GM12878 (cell line): ENCODE results near the gene ICAM2. TPM values are rescaled to one million over a fixed set of nuclear protein-coding genes. Genes with fewer than 3 reads are reported as not detected.

ENCODE experiments used
- ATAC-seq: fragments of 200-7000 bp; cut with Tn5 transposase; 3 replicates; pipeline ENCODE4 v1.9.1; 2020; ENCODE audit warnings: mild to moderate bottlenecking, moderate library complexity
- BruUV-seq: library from RNA; stranded (reverse); fragments of 400-500 nt; replicated peaks from 2 replicates; lab custom pipeline; 2021; lab: Mats Ljungman, UMichigan
- CTCF ChIA-PET: fragments of 300-600 bp; sonication (Branson Sonifier 250); formaldehyde crosslinking; extraction: SDS; loops from one replicate; lab custom pipeline; 2021; ENCODE audit warnings: inconsistent platforms; lab: Yijun Ruan, JAX
- POLR2A ChIA-PET: fragments of 350-600 bp; formaldehyde crosslinking; extraction: SDS; loops from one replicate; lab custom pipeline; 2021; ENCODE audit warnings: inconsistent platforms; lab: Charles Lee
- RAD21 ChIA-PET: fragments of 300-600 bp; sonication (Branson Sonifier 250); formaldehyde crosslinking; loops from one replicate; lab custom pipeline; 2023; ENCODE audit warnings: antibody characterized with exemption; ENCODE audit not compliant: unreplicated experiment; lab: Charles Lee
- SMC1A ChIA-PET: fragments of 300-600 bp; sonication (Branson Sonifier 250); formaldehyde crosslinking; loops from one replicate; lab custom pipeline; 2023; ENCODE audit not compliant: unreplicated experiment, uncharacterized antibody; lab: Charles Lee
- DNase-seq: peaks from one replicate; pipeline ENCODE4 v3.0.0-alpha.2; 2011; ENCODE audit warnings: low read depth, low spot score
- FAIRE-seq: peaks from 3 replicates; lab custom pipeline; 2011; peaks lifted over from hg19 to GRCh38; lab: Jason Lieb, UNC
- H2AFZ ChIP-seq: 2 replicates; pipeline ENCODE4 v1.6.0; 2011; ENCODE audit warnings: low read depth, low read length, control low read depth; ENCODE audit not compliant: control insufficient read depth
- H3K27ac ChIP-seq: 2 replicates; pipeline ENCODE4 v1.5.1; 2011; ENCODE audit warnings: control low read depth; ENCODE audit not compliant: control insufficient read depth, insufficient read depth
- H3K27me3 ChIP-seq, 2 experiments: replicated peaks in 1 of 2; 2 replicates each; pipeline versions ENCODE4 v1.6.0 to v1.6.1; 2011; ENCODE audit warnings: low read length in 1 of 2; ENCODE audit not compliant: control insufficient read depth in 2 of 2, insufficient read depth in 2 of 2
- H3K36me3 ChIP-seq, 2 experiments: 2 replicates each; pipeline ENCODE4 v1.5.1; 2011; ENCODE audit warnings: low read length in 1 of 2; ENCODE audit not compliant: control insufficient read depth in 2 of 2, insufficient read depth in 2 of 2
- H3K4me1 ChIP-seq: 2 replicates; pipeline ENCODE4 v1.6.1; 2011; ENCODE audit warnings: mild to moderate bottlenecking, low read length, moderate library complexity, mixed read lengths; ENCODE audit not compliant: control insufficient read depth, insufficient read depth
- H3K4me2 ChIP-seq: 2 replicates; pipeline ENCODE4 v1.6.0; 2011; ENCODE audit warnings: control low read depth; ENCODE audit not compliant: control insufficient read depth, insufficient read depth
- H3K4me3 ChIP-seq: fragments of 200-600 bp; sonication (generic); 2 replicates; pipeline ENCODE4 v1.5.1; 2016
- H3K79me2 ChIP-seq: 2 replicates; pipeline ENCODE4 v1.6.0; 2011; ENCODE audit warnings: low read length; ENCODE audit not compliant: control insufficient read depth, insufficient read depth
- H3K9ac ChIP-seq: 2 replicates; pipeline ENCODE4 v1.8.0; 2011; ENCODE audit warnings: low read length, control low read depth, mixed read lengths; ENCODE audit not compliant: control insufficient read depth, insufficient read depth
- H3K9me3 ChIP-seq: replicated peaks from 3 replicates; pipeline ENCODE4 v1.5.1; 2011; ENCODE audit warnings: mild to moderate bottlenecking, low read length; ENCODE audit not compliant: control insufficient read depth, insufficient read depth
- H4K20me1 ChIP-seq: 2 replicates; pipeline ENCODE4 v1.6.0; 2011; ENCODE audit not compliant: control insufficient read depth, insufficient read depth
- CHD4 ChIP-seq: fragments of 200-600 bp; sonication (generic); IDR thresholded peaks from 2 replicates; pipeline ENCODE4 v1.6.1; 2016; ENCODE audit warnings: mild to moderate bottlenecking
- DPF2 ChIP-seq: fragments of 450-650 bp; IDR thresholded peaks from 2 replicates; pipeline ENCODE4 v1.6.1; 2017; ENCODE audit warnings: mild to moderate bottlenecking
- EZH2 ChIP-seq: IDR thresholded peaks from 2 replicates; pipeline ENCODE4 v1.6.1; 2012; ENCODE audit warnings: low read depth, mild to moderate bottlenecking, control low read depth, inconsistent platforms, low read length, borderline replicate concordance; ENCODE audit not compliant: control insufficient read depth
- KAT2A ChIP-seq: conservative IDR thresholded peaks from 2 replicates; pipeline ENCODE4 v1.6.1; 2011; ENCODE audit warnings: low read depth, low read length; ENCODE audit not compliant: control insufficient read depth
- KDM1A ChIP-seq: fragments of 200-600 bp; sonication (generic); IDR thresholded peaks from 2 replicates; pipeline ENCODE4 v1.6.1; 2016; ENCODE audit warnings: borderline replicate concordance
- NFYA ChIP-seq: IDR thresholded peaks from 2 replicates; pipeline ENCODE4 v1.6.1; 2011; ENCODE audit warnings: low read depth, mild to moderate bottlenecking, low read length, improper control_type of control experiment, borderline replicate concordance
- STAT3 ChIP-seq: IDR thresholded peaks from 2 replicates; pipeline ENCODE4 v1.6.1; 2011; ENCODE audit warnings: low read depth, low read length, improper control_type of control experiment
- WGBS: methylation state at CpG from one replicate; pipeline ENCODE4 v1.1.6; 2016; ENCODE audit warnings: low lambda C conversion rate; ENCODE audit not compliant: insufficient replicate concordance, insufficient coverage; ENCODE audit errors: missing lambda C conversion rate; 5-methylcytosine and 5-hydroxymethylcytosine counted together
- in situ Hi-C: fragments of 300-500 bp; cut with MboI; formaldehyde crosslinking; loops from 9 replicates; pipeline ENCODE4 v1.14.3; 2018; ENCODE audit warnings: mixed read lengths
- intact Hi-C: fragments of 100-400 bp; cut with micrococcal nuclease; formaldehyde crosslinking; loops from one replicate; pipeline ENCODE4 v1.14.2; 2022; ENCODE audit not compliant: unreplicated experiment
- polyA plus RNA-seq, 11 experiments: library from polyadenylated mRNA; depleted of rRNA in 4 of 11; unstranded in 6 of 11; stranded (reverse) in 5 of 11; fragments of >200 nt; fragmentation: Nextera tagmentation in 4 of 11; fragmentation: Illumina TruSeq in 1 of 11; extraction: Ambion mirVana in 4 of 11; extraction: Trizol in 1 of 11; gene quantifications; 1 replicate in 1 of 11; 2 replicates in 10 of 11; pipeline versions ENCODE4 v1.2.1 to v1.2.3, GENCODE V29; 2011 to 2016; ENCODE audit warnings: inconsistent platforms in 2 of 11, missing spikeins in 2 of 11, low read depth in 1 of 11
- total RNA-seq, 4 experiments: library from RNA; depleted of rRNA in 3 of 4; stranded (reverse); fragments of >200 nt in 3 of 4; fragmentation: Illumina TruSeq in 1 of 4; extraction: Trizol in 1 of 4; gene quantifications; 2 replicates each; pipeline versions ENCODE4 v1.2.1 to v1.2.3, GENCODE V29; 2013 to 2021
- TF ChIP-seq, protein P1 (sequence below): IDR thresholded peaks from 2 replicates; pipeline ENCODE4 v1.6.1; 2011; ENCODE audit warnings: mild to moderate bottlenecking, low read depth, low read length, moderate library complexity; ENCODE audit not compliant: insufficient replicate concordance
- TF ChIP-seq, protein P2 (sequence below): fragments of 450-650 bp; IDR thresholded peaks from 2 replicates; pipeline ENCODE4 v1.6.1; 2017; ENCODE audit warnings: mild to moderate bottlenecking, moderate library complexity
- TF ChIP-seq, protein P3 (sequence below): IDR thresholded peaks from 2 replicates; pipeline ENCODE4 v1.6.1; 2012; ENCODE audit warnings: mild to moderate bottlenecking, low read depth, low read length

Gene ICAM2
- total and polyA plus RNA-seq, 10 of the 15 experiments (the other 5 are each of a cell fraction or from before 2014, with no cell fraction given): 23.6 to 108 (median 58.1) TPM

DNA sequence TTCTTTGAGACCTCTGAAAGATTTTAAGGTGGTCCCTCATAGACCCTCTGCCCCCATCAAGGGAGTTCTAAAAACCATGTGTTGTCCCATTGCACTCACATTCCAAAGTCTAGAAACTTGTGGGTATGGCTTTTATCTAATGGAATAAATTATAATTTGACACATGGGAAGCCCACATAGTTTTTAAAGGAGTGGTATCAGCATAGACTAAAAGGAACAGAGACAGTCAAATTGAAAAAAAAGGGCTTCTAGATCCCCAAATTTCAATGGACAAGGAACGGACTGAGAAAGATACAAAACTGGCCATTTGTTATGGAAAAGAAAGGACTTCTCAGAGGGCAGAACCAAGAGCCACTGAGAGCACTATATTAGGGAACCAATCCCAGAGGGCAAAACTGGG is 48.7 kb upstream of the ICAM2 start:
- H3K79me2 ChIP-seq: no peaks in the 10 kb centered on the region
- no peak overlapping the region for H3K9ac ChIP-seq
- intact Hi-C loops (no loop called here), in situ Hi-C loops (no loop called here)
- H2AFZ ChIP-seq: no peak overlapping the region
- 100% methylated on average over 1 of the region's 1 CpG for WGBS
- H4K20me1 ChIP-seq: no peaks in the 10 kb centered on the region
- no peak overlapping the region for H3K4me3 ChIP-seq
- H3K9me3 ChIP-seq: peaks cover 12% of the 10 kb centered on the region
- no peak for DNase-seq
- no peaks in the 10 kb centered on the region for H3K27me3 ChIP-seq
- SMC1A ChIA-PET: interaction anchor here (0.8 to 1.0 kb wide), 2 partner anchors 9 to 41 kb away, joined by 3 read pairs; no protein-coding TSS in a partner anchor
- no peak for FAIRE-seq
- peaks cover 13% of the 10 kb centered on the region for H3K4me1 ChIP-seq
- H3K4me2 ChIP-seq: no peak overlapping the region
- peaks cover 11 to 34% of the 10 kb centered on the region in 2 experiments for H3K36me3 ChIP-seq
- CTCF ChIA-PET: interaction anchor here (1.0 to 1.7 kb wide), 2 partner anchors 43 to 52 kb away, joined by 4 to 5 read pairs; no protein-coding TSS in a partner anchor
- no peak for TF ChIP-seq DPF2
- TF ChIP-seq, protein P1, sequence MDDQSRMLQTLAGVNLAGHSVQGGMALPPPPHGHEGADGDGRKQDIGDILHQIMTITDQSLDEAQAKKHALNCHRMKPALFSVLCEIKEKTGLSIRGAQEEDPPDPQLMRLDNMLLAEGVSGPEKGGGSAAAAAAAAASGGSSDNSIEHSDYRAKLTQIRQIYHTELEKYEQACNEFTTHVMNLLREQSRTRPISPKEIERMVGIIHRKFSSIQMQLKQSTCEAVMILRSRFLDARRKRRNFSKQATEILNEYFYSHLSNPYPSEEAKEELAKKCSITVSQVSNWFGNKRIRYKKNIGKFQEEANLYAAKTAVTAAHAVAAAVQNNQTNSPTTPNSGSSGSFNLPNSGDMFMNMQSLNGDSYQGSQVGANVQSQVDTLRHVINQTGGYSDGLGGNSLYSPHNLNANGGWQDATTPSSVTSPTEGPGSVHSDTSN: no peak
- TF ChIP-seq KDM1A: no peak
- no peak for TF ChIP-seq CHD4
- no peak for TF ChIP-seq EZH2
- no peak for TF ChIP-seq KAT2A
- TF ChIP-seq, protein P2, sequence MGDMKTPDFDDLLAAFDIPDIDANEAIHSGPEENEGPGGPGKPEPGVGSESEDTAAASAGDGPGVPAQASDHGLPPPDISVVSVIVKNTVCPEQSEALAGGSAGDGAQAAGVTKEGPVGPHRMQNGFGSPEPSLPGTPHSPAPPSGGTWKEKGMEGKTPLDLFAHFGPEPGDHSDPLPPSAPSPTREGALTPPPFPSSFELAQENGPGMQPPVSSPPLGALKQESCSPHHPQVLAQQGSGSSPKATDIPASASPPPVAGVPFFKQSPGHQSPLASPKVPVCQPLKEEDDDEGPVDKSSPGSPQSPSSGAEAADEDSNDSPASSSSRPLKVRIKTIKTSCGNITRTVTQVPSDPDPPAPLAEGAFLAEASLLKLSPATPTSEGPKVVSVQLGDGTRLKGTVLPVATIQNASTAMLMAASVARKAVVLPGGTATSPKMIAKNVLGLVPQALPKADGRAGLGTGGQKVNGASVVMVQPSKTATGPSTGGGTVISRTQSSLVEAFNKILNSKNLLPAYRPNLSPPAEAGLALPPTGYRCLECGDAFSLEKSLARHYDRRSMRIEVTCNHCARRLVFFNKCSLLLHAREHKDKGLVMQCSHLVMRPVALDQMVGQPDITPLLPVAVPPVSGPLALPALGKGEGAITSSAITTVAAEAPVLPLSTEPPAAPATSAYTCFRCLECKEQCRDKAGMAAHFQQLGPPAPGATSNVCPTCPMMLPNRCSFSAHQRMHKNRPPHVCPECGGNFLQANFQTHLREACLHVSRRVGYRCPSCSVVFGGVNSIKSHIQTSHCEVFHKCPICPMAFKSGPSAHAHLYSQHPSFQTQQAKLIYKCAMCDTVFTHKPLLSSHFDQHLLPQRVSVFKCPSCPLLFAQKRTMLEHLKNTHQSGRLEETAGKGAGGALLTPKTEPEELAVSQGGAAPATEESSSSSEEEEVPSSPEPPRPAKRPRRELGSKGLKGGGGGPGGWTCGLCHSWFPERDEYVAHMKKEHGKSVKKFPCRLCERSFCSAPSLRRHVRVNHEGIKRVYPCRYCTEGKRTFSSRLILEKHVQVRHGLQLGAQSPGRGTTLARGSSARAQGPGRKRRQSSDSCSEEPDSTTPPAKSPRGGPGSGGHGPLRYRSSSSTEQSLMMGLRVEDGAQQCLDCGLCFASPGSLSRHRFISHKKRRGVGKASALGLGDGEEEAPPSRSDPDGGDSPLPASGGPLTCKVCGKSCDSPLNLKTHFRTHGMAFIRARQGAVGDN: no peak
- TF ChIP-seq, protein P3, sequence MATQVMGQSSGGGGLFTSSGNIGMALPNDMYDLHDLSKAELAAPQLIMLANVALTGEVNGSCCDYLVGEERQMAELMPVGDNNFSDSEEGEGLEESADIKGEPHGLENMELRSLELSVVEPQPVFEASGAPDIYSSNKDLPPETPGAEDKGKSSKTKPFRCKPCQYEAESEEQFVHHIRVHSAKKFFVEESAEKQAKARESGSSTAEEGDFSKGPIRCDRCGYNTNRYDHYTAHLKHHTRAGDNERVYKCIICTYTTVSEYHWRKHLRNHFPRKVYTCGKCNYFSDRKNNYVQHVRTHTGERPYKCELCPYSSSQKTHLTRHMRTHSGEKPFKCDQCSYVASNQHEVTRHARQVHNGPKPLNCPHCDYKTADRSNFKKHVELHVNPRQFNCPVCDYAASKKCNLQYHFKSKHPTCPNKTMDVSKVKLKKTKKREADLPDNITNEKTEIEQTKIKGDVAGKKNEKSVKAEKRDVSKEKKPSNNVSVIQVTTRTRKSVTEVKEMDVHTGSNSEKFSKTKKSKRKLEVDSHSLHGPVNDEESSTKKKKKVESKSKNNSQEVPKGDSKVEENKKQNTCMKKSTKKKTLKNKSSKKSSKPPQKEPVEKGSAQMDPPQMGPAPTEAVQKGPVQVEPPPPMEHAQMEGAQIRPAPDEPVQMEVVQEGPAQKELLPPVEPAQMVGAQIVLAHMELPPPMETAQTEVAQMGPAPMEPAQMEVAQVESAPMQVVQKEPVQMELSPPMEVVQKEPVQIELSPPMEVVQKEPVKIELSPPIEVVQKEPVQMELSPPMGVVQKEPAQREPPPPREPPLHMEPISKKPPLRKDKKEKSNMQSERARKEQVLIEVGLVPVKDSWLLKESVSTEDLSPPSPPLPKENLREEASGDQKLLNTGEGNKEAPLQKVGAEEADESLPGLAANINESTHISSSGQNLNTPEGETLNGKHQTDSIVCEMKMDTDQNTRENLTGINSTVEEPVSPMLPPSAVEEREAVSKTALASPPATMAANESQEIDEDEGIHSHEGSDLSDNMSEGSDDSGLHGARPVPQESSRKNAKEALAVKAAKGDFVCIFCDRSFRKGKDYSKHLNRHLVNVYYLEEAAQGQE: no peak
- no peak for TF ChIP-seq NFYA
- no peak for TF ChIP-seq STAT3
- TF ChIP-seq, all 136 proteins: peak for 0
- ChIA-PET POLR2A (no interaction called here), RAD21 (interaction anchor here (0.6 kb wide), 1 partner anchor 107 kb away, joined by 3 read pairs; no protein-coding TSS in a partner anchor)
- BruUV-seq: no TSS peak
- ATAC-seq: no peak
- H3K27ac ChIP-seq: no peak overlapping the region
